HEK293 (cell line): ENCODE measurements around the gene LEPR.

ENCODE experiments used
- CTCF ChIA-PET: fragments of 350-600 bp; formaldehyde crosslinking; extraction: SDS; loops from one replicate; lab custom pipeline; 2021; ENCODE audit warnings: antibody characterized with exemption; lab: Yijun Ruan, JAX
- POLR2A ChIA-PET: fragments of 300-600 bp; formaldehyde crosslinking; extraction: SDS; loops from one replicate; lab custom pipeline; 2020; ENCODE audit warnings: antibody characterized with exemption, inconsistent platforms; lab: Yijun Ruan, JAX
- H3K27ac ChIP-seq: fragments of 200-500 bp; sonication (Bioruptor generic); 2 replicates; pipeline ENCODE4 v1.5.1; 2014; ENCODE audit warnings: low read depth, low read length, control low read depth, inconsistent platforms; ENCODE audit errors: extremely low read depth
- H3K36me3 ChIP-seq, 2 experiments: fragments of 200-500 bp in 1 of 2; sonication (Bioruptor generic) in 1 of 2; 1 replicate in 1 of 2; 2 replicates in 1 of 2; pipeline ENCODE4 v1.5.1; 2014 to 2017; ENCODE audit warnings: inconsistent platforms in 2 of 2, low read length in 2 of 2; ENCODE audit not compliant: control insufficient read depth in 2 of 2, insufficient read depth in 1 of 2
- H3K4me1 ChIP-seq: fragments of 200-500 bp; sonication (Bioruptor generic); 2 replicates; pipeline ENCODE4 v1.5.1; 2014; ENCODE audit warnings: mild to moderate bottlenecking, low read length, inconsistent platforms; ENCODE audit not compliant: control insufficient read depth, insufficient read depth
- H3K4me3 ChIP-seq: 2 replicates; pipeline ENCODE4 v1.5.1; 2011; ENCODE audit warnings: low read depth, mild to moderate bottlenecking, control low read depth, low read length, moderate library complexity
- H3K9me3 ChIP-seq: fragments of 200-500 bp; sonication (Bioruptor generic); 2 replicates; pipeline ENCODE4 v1.5.1; 2014; ENCODE audit warnings: low read depth, low read length, inconsistent platforms; ENCODE audit not compliant: control insufficient read depth, insufficient read depth
- AEBP2 ChIP-seq: fragments of 450-650 bp; formaldehyde crosslinking; IDR thresholded peaks from 2 replicates; pipeline ENCODE4 v1.5.1; 2016; ENCODE audit warnings: missing biosample characterization, missing genetic modification characterization, borderline replicate concordance
- EGR2 ChIP-seq: fragments of 450-650 bp; formaldehyde crosslinking; IDR thresholded peaks from 2 replicates; pipeline ENCODE4 v1.5.1; 2016; ENCODE audit warnings: low read depth, missing biosample characterization, missing genetic modification characterization
- IKZF3 ChIP-seq: fragments of 450-650 bp; IDR thresholded peaks from 2 replicates; pipeline ENCODE4 v1.5.0; 2018; ENCODE audit warnings: missing biosample characterization, mild to moderate bottlenecking, missing genetic modification characterization, moderate library complexity
- KLF9 ChIP-seq: fragments of 450-650 bp; formaldehyde crosslinking; IDR thresholded peaks from 2 replicates; pipeline ENCODE4 v1.5.1; 2016; ENCODE audit warnings: missing biosample characterization, missing genetic modification characterization, low read depth
- MEIS1 ChIP-seq: sonication (generic); formaldehyde crosslinking; IDR thresholded peaks from 2 replicates; pipeline ENCODE4 v1.8.1; 2022; ENCODE audit warnings: missing genetic modification reagents, mild to moderate bottlenecking, borderline replicate concordance
- REPIN1 ChIP-seq: fragments of 450-650 bp; formaldehyde crosslinking; IDR thresholded peaks from 2 replicates; pipeline ENCODE4 v1.5.1; 2017; ENCODE audit warnings: missing biosample characterization, missing genetic modification characterization, low read depth
- SCRT2 ChIP-seq: fragments of 450-650 bp; formaldehyde crosslinking; IDR thresholded peaks from 2 replicates; pipeline ENCODE4 v1.5.1; 2016; ENCODE audit warnings: missing biosample characterization, missing genetic modification characterization
- SP2 ChIP-seq: fragments of 450-650 bp; formaldehyde crosslinking; IDR thresholded peaks from 2 replicates; pipeline ENCODE4 v1.5.1; 2016; ENCODE audit warnings: missing biosample characterization, missing genetic modification characterization
- SP3 ChIP-seq: fragments of 450-650 bp; formaldehyde crosslinking; IDR thresholded peaks from 2 replicates; pipeline ENCODE4 v1.5.1; 2016; ENCODE audit warnings: missing biosample characterization, missing genetic modification characterization
- WT1 ChIP-seq: fragments of 450-650 bp; formaldehyde crosslinking; IDR thresholded peaks from 2 replicates; pipeline ENCODE4 v1.5.1; 2016; ENCODE audit warnings: missing biosample characterization, missing genetic modification characterization
- ZFP3 ChIP-seq: fragments of 450-650 bp; formaldehyde crosslinking; IDR thresholded peaks from 2 replicates; pipeline ENCODE4 v1.5.1; 2016; ENCODE audit warnings: low read depth, missing biosample characterization, missing genetic modification characterization
- ZNF10 ChIP-seq: fragments of 450-650 bp; formaldehyde crosslinking; IDR thresholded peaks from 2 replicates; pipeline ENCODE4 v1.5.1; 2017; ENCODE audit warnings: missing biosample characterization, missing genetic modification characterization
- ZNF155 ChIP-seq: fragments of 450-650 bp; formaldehyde crosslinking; IDR thresholded peaks from 2 replicates; pipeline ENCODE4 v1.5.1; 2016; ENCODE audit warnings: missing biosample characterization, missing genetic modification characterization
- ZNF174 ChIP-seq: fragments of 450-650 bp; formaldehyde crosslinking; IDR thresholded peaks from 2 replicates; pipeline ENCODE4 v1.5.0; 2017; ENCODE audit warnings: missing biosample characterization, mild to moderate bottlenecking, missing genetic modification characterization
- ZNF214 ChIP-seq: fragments of 450-650 bp; formaldehyde crosslinking; IDR thresholded peaks from 2 replicates; pipeline ENCODE4 v1.5.1; 2017; ENCODE audit warnings: missing biosample characterization, mild to moderate bottlenecking, missing genetic modification characterization, borderline replicate concordance
- ZNF23 ChIP-seq: fragments of 450-650 bp; formaldehyde crosslinking; IDR thresholded peaks from 2 replicates; pipeline ENCODE4 v1.5.1; 2016; ENCODE audit warnings: missing biosample characterization, missing genetic modification characterization, borderline replicate concordance
- ZNF24 ChIP-seq: fragments of 450-650 bp; formaldehyde crosslinking; IDR thresholded peaks from 2 replicates; pipeline ENCODE4 v1.5.1; 2016; ENCODE audit warnings: missing biosample characterization, missing genetic modification characterization
- ZNF302 ChIP-seq: fragments of 450-650 bp; formaldehyde crosslinking; IDR thresholded peaks from 2 replicates; pipeline ENCODE4 v1.5.1; 2016; ENCODE audit warnings: missing biosample characterization, missing genetic modification characterization, low read depth
- ZNF311 ChIP-seq: fragments of 450-650 bp; formaldehyde crosslinking; IDR thresholded peaks from 2 replicates; pipeline ENCODE4 v1.5.1; 2017; ENCODE audit warnings: missing biosample characterization, missing genetic modification characterization, borderline replicate concordance
- ZNF350 ChIP-seq: fragments of 450-650 bp; formaldehyde crosslinking; IDR thresholded peaks from 2 replicates; pipeline ENCODE4 v1.5.0; 2017; ENCODE audit warnings: missing biosample characterization, mild to moderate bottlenecking, missing genetic modification characterization
- ZNF37A ChIP-seq: fragments of 450-650 bp; IDR thresholded peaks from 2 replicates; pipeline ENCODE4 v1.5.1; 2018; ENCODE audit warnings: missing biosample characterization, missing genetic modification characterization
- ZNF488 ChIP-seq: fragments of 450-650 bp; formaldehyde crosslinking; IDR thresholded peaks from 2 replicates; pipeline ENCODE4 v1.5.1; 2016; ENCODE audit warnings: missing biosample characterization, missing genetic modification characterization
- ZNF501 ChIP-seq: fragments of 450-650 bp; formaldehyde crosslinking; IDR thresholded peaks from 2 replicates; pipeline ENCODE4 v1.5.1; 2016; ENCODE audit warnings: missing biosample characterization, missing genetic modification characterization
- ZNF530 ChIP-seq: fragments of 450-650 bp; formaldehyde crosslinking; IDR thresholded peaks from 2 replicates; pipeline ENCODE4 v1.5.1; 2016; ENCODE audit warnings: low read depth, missing biosample characterization, missing genetic modification characterization
- ZNF558 ChIP-seq: fragments of 450-650 bp; formaldehyde crosslinking; IDR thresholded peaks from 2 replicates; pipeline ENCODE4 v1.5.1; 2016; ENCODE audit warnings: missing biosample characterization, missing genetic modification characterization
- ZNF560 ChIP-seq: fragments of 450-650 bp; formaldehyde crosslinking; IDR thresholded peaks from 2 replicates; pipeline ENCODE4 v1.5.1; 2017; ENCODE audit warnings: missing biosample characterization, missing genetic modification characterization, borderline replicate concordance
- ZNF624 ChIP-seq: fragments of 450-650 bp; formaldehyde crosslinking; IDR thresholded peaks from 2 replicates; pipeline ENCODE4 v1.5.1; 2017; ENCODE audit warnings: missing biosample characterization, missing genetic modification characterization
- ZNF639 ChIP-seq: fragments of 450-650 bp; formaldehyde crosslinking; IDR thresholded peaks from 2 replicates; pipeline ENCODE4 v1.5.1; 2016; ENCODE audit warnings: missing biosample characterization, missing genetic modification characterization
- ZNF654 ChIP-seq: fragments of 450-650 bp; formaldehyde crosslinking; IDR thresholded peaks from 2 replicates; pipeline ENCODE4 v1.5.1; 2016; ENCODE audit warnings: low read depth, missing biosample characterization, missing genetic modification characterization
- ZNF707 ChIP-seq: fragments of 450-650 bp; formaldehyde crosslinking; IDR thresholded peaks from 2 replicates; pipeline ENCODE4 v1.5.1; 2016; ENCODE audit warnings: missing biosample characterization, missing genetic modification characterization
- ZNF843 ChIP-seq: fragments of 450-650 bp; formaldehyde crosslinking; IDR thresholded peaks from 2 replicates; pipeline ENCODE4 v1.5.1; 2016; ENCODE audit warnings: missing biosample characterization, missing genetic modification characterization
- ZSCAN30 ChIP-seq: fragments of 450-650 bp; IDR thresholded peaks from 2 replicates; pipeline ENCODE4 v1.5.1; 2018; ENCODE audit warnings: missing biosample characterization, mild to moderate bottlenecking, missing genetic modification characterization, moderate library complexity

Gene LEPR

GRCh38 chr1:65409314-65409713 lies 11.2 kb upstream of the LEPR start:
- Histone ChIP-seq H3K4me1 (no peaks in the 10 kb centered on the region), H3K4me3 (no peak overlapping the region), H3K9me3 (no peaks in the 10 kb centered on the region), H3K27ac (no peak overlapping the region), H3K36me3 (peaks cover 0 to 58% of the 10 kb centered on the region in 2 experiments; a peak in 1 of 3 replicates)
- ChIA-PET CTCF (interaction anchor here (1.6 kb wide), 1 partner anchor 9 kb away, joined by 3 read pairs; no protein-coding TSS in a partner anchor), POLR2A (no interaction called here)
- TF ChIP-seq ZNF10 (tag by site-specific recombination) (no peak), ZNF155 (tag by site-specific recombination) (no peak), SCRT2 (tag by site-specific recombination) (no peak), ZNF560 (tag by site-specific recombination) (no peak), ZNF23 (no peak), WT1 (tag by site-specific recombination) (no peak), MEIS1 (no peak), KLF9 (tag by site-specific recombination) (no peak), ZNF707 (no peak), ZNF843 (tag by site-specific recombination) (no peak), ZNF501 (tag by site-specific recombination) (no peak), SP3 (no peak), ZNF174 (tag by site-specific recombination) (no peak), ZNF639 (no peak), ZNF558 (tag by site-specific recombination) (no peak), EGR2 (no peak), ZSCAN30 (no peak), ZNF488 (tag by site-specific recombination) (no peak), ZNF624 (tag by site-specific recombination) (no peak), IKZF3 (tag by site-specific recombination) (no peak)

GRCh38 chr1:65409816-65410326 lies 10.6 kb upstream of the LEPR start:
- Histone ChIP-seq H3K9me3 (no peaks in the 10 kb centered on the region), H3K4me3 (no peak overlapping the region)
- TF ChIP-seq ZNF488 (tag by site-specific recombination) (no peak), ZNF214 (no peak), ZNF654 (tag by site-specific recombination) (no peak), SP2 (no peak), ZNF37A (tag by site-specific recombination) (no peak), AEBP2 (tag by site-specific recombination) (no peak), ZNF24 (tag by site-specific recombination) (no peak), ZNF311 (tag by site-specific recombination) (no peak), ZNF350 (tag by site-specific recombination) (no peak), ZNF530 (no peak), ZFP3 (tag by site-specific recombination) (no peak), ZNF302 (tag by site-specific recombination) (no peak), REPIN1 (tag by site-specific recombination) (no peak), ZNF560 (tag by site-specific recombination) (no peak)
- TF ChIP-seq, all 188 proteins: peak for 0
- ChIA-PET POLR2A (no interaction called here), CTCF (interaction anchor here (0.6 kb wide), 1 partner anchor 649 kb away, joined by 3 read pairs; no protein-coding TSS in a partner anchor)
- H3K36me3 ChIP-seq: peaks cover 0 to 54% of the 10 kb centered on the region in 2 experiments; a peak in 1 of 3 replicates
- H3K4me1 ChIP-seq: no peaks in the 10 kb centered on the region
- no peak overlapping the region for H3K27ac ChIP-seq
